Dendritic cell treated with granulocyte-macrophage colony-stimulating factor and Interleukin-4, amounts not matched to agents 40 ng/mL and 50 ng/mL, for 4 days (primary cell): Measurements from ENCODE around the gene CACTIN.

Experiments
- H3K27ac Mint-ChIP-seq: one replicate; pipeline ENCODE4 v1.8.0; 2022; ENCODE audit warnings: mild to moderate bottlenecking, mixed read lengths
- H3K27me3 Mint-ChIP-seq: one replicate; pipeline ENCODE4 v1.8.0; 2022; ENCODE audit warnings: mild to moderate bottlenecking, mixed read lengths
- H3K36me3 Mint-ChIP-seq: one replicate; pipeline ENCODE4 v1.8.0; 2022; ENCODE audit warnings: low read depth, mixed read lengths
- H3K4me1 Mint-ChIP-seq: one replicate; pipeline ENCODE4 v1.8.0; 2022; ENCODE audit warnings: low read depth, mixed read lengths
- H3K4me3 Mint-ChIP-seq: one replicate; pipeline ENCODE4 v1.8.0; 2022; ENCODE audit warnings: mild to moderate bottlenecking, moderate library complexity, mixed read lengths
- H3K9me3 Mint-ChIP-seq: one replicate; pipeline ENCODE4 v1.8.0; 2022; ENCODE audit warnings: mixed read lengths
- intact Hi-C: fragments of 100-400 bp; cut with micrococcal nuclease; formaldehyde crosslinking; loops from one replicate; pipeline ENCODE4 v1.15.0; 2022

CACTIN gene

GRCh38 chr19:3608750-3609322 is 17.8 kb downstream of the CACTIN start:
- H3K36me3 Mint-ChIP-seq = peaks cover 43% of the 10 kb centered on the region
- H3K9me3 Mint-ChIP-seq = peaks cover 7% of the 10 kb centered on the region
- intact Hi-C loops = no loop called here
- H3K4me3 Mint-ChIP-seq = no peak overlapping the region
- no peak overlapping the region for H3K27ac Mint-ChIP-seq
- peaks cover 32% of the 10 kb centered on the region for H3K4me1 Mint-ChIP-seq
- peaks cover 14% of the 10 kb centered on the region for H3K27me3 Mint-ChIP-seq

- intact Hi-C loops = no loop called here
- Mint-ChIP-seq H3K4me3 (peak overlapping the region; percentile 60), H3K9me3 (peaks cover 7% of the 10 kb centered on the region), H3K27me3 (peaks cover 14% of the 10 kb centered on the region), H3K4me1 (peaks cover 32% of the 10 kb centered on the region), H3K27ac (peak overlapping the region; percentile 74), H3K36me3 (peaks cover 36% of the 10 kb centered on the region)
Observed at GRCh38 chr19:3608079-3608641, 18.4 kb downstream of the CACTIN start.

- intact Hi-C loops = no loop called here
- peak overlapping the region; percentile 60 for H3K4me3 Mint-ChIP-seq
- peaks cover 15% of the 10 kb centered on the region for H3K27me3 Mint-ChIP-seq
- H3K4me1 Mint-ChIP-seq = peaks cover 32% of the 10 kb centered on the region
- H3K27ac Mint-ChIP-seq = peak overlapping the region; percentile 74
- peaks cover 29% of the 10 kb centered on the region for H3K36me3 Mint-ChIP-seq
- H3K9me3 Mint-ChIP-seq = peaks cover 7% of the 10 kb centered on the region
Observed at GRCh38 chr19:3607303-3608078, 19.1 kb downstream of the CACTIN start.

- Mint-ChIP-seq H3K4me3 (peak within 1 kb of the TSS; percentile 60), H3K27ac (peak within 1 kb of the TSS; percentile 74), H3K9me3 (peaks cover 7% of the 10 kb centered on the region), H3K4me1 (peaks cover 32% of the 10 kb centered on the region), H3K36me3 (peaks cover 22% of the 10 kb centered on the region), H3K27me3 (peaks cover 16% of the 10 kb centered on the region)
- intact Hi-C loops = no loop called here
Observed at GRCh38 chr19:3606690-3607289, 19.8 kb downstream of the CACTIN start, which contains the start of gene TBXA2R. TSS of gene TBXA2R (minus strand) at chr19:3606875. CDS start at chr19:3600634, 6,241 bp downstream.

DNA sequence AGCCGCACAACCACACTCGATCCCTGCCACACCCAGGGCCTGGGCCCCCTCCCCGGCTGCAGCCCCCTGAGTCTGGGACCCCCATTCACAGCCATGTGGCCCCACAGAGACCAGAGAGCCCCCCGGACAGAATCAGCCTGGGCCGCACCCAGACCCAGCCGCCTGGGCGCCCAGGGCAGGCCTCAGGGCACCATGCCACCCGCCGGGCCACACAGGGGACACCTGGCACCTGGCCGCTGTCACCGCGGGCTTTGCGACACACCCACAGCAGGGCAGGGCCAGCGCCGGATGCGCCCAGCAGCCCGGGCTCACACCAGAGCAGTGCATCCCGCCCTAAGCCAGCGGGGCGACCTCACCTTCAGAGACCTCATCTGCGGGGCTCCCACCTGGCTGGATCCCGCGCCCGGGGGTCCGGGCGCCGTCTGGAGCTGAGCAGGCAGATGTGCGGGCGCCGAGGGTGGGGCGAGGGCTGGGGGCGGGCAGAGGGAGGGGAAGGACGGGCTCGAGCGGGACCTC is 20.4 kb downstream of the CACTIN start:
- Mint-ChIP-seq H3K27me3 (peaks cover 16% of the 10 kb centered on the region), H3K27ac (no peak overlapping the region), H3K4me3 (no peak overlapping the region), H3K4me1 (peaks cover 32% of the 10 kb centered on the region), H3K36me3 (peaks cover 17% of the 10 kb centered on the region), H3K9me3 (peaks cover 7% of the 10 kb centered on the region)
- intact Hi-C loops = no loop called here

GRCh38 chr19:3605770-3606169 is 20.8 kb downstream of the CACTIN start:
- Mint-ChIP-seq H3K9me3 (peaks cover 7% of the 10 kb centered on the region), H3K4me1 (peaks cover 32% of the 10 kb centered on the region), H3K4me3 (no peak overlapping the region), H3K27ac (no peak overlapping the region), H3K27me3 (peaks cover 16% of the 10 kb centered on the region), H3K36me3 (peaks cover 12% of the 10 kb centered on the region)
- intact Hi-C loops = no loop called here

DNA sequence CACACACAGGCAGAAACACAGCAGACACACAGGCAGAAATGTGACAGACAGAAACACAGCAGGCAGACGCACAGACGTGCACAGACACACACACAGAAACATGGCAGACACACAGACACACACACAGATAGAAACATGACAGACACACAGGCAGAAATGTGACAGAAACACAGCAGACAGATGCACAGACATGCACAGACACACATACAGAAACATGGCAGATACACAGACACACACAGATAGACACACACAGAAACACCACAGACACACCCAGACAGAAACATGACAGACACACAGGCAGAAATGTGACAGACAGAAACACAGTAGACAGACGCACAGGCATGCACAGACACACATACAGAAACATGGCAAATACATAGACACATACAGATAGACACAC is 21.2 kb downstream of the CACTIN start:
- Mint-ChIP-seq H3K9me3 (peaks cover 7% of the 10 kb centered on the region), H3K4me3 (no peak overlapping the region), H3K27ac (no peak overlapping the region), H3K4me1 (peaks cover 32% of the 10 kb centered on the region), H3K36me3 (peaks cover 8% of the 10 kb centered on the region), H3K27me3 (peaks cover 16% of the 10 kb centered on the region)
- intact Hi-C loops = no loop called here

DNA sequence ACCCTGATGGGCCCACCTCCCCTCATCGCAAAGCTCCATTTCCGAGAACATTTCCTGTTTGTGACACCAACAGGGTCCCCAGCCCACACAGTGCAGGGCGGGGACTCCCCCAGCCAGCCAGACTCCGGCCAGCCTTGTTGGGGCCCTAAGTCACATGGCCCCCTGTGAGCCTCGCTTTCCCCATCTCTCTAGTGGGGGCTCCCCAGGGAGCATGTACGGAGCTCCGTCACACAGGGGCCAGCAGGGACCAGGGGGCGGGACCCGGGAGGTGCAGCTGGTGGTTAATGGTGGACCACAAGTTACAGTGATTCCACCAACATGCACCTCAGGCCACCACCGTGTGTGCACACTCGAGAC is 21.6 kb downstream of the CACTIN start:
- Mint-ChIP-seq H3K27me3 (peaks cover 16% of the 10 kb centered on the region), H3K27ac (no peak overlapping the region), H3K9me3 (peaks cover 7% of the 10 kb centered on the region), H3K36me3 (peaks cover 4% of the 10 kb centered on the region), H3K4me3 (no peak overlapping the region), H3K4me1 (peaks cover 28% of the 10 kb centered on the region)
- intact Hi-C loops = no loop called here

DNA sequence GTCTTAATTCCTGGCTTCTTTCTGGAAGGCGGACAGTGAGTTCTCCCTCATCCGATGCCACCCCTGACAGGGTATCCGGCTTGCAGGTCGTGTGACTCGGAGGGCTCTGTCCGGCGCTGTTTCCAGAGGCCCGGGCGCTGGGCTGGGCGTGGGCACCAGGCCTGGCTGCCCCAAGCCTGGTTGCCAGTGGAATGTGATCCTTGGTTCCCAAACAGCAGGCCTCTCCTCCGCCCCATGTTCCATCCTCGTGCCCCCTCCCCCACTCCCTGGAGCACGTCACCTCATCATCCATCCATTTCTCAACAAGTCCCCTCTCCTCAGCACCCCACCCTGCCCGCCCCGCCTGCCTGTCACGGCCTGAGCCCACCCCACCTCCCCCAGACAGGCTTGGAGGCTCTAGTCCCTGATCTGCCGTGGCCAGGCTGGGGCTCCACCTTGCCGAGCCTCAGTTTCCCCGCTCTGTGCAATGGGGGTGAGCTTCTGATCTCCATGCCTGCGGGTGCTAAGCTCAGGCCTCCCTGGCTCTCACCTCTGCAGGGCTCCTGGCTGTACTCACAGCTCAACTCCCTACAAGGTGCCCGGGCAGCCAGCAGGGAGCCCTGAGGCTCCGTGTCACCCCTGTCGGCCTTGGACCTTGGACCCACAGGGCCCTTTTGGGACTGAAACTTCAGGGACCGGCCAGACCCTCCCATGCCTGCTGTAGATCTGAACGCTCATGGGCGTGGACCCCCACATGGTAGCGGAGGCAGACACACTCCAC is 22.2 kb downstream of the CACTIN start:
- intact Hi-C loops = no loop called here
- H3K4me1 Mint-ChIP-seq = peaks cover 23% of the 10 kb centered on the region
- no peak overlapping the region for H3K4me3 Mint-ChIP-seq
- H3K27me3 Mint-ChIP-seq = peaks cover 16% of the 10 kb centered on the region
- H3K36me3 Mint-ChIP-seq = no peaks in the 10 kb centered on the region
- peaks cover 7% of the 10 kb centered on the region for H3K9me3 Mint-ChIP-seq
- H3K27ac Mint-ChIP-seq = no peak overlapping the region

GRCh38 chr19:3603121-3603811 is 23.3 kb downstream of the CACTIN start:
- Mint-ChIP-seq H3K4me3 (no peak overlapping the region), H3K27ac (no peak overlapping the region), H3K4me1 (peaks cover 14% of the 10 kb centered on the region), H3K27me3 (peaks cover 12% of the 10 kb centered on the region), H3K9me3 (peaks cover 5% of the 10 kb centered on the region), H3K36me3 (no peaks in the 10 kb centered on the region)
- intact Hi-C loops = no loop called here

DNA sequence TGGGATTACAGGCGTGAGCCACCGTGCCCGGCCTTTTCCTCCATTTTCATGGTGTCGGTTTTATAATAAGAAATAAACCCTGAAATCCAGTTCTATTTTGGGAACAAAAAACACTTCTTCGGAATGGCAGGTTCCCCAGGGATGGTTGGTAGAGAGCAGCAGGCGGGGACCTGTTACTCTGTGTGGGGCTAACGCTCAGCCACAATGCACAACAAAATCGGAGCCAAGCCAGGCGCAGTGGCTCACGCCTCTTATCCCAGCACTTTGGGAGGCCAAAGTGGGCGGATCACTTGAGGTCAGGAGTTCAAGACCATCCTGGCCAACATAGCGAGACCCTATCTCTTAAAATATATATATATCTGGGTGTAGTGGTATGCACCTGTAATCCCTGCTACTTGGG is 25.6 kb downstream of the CACTIN start:
- H3K9me3 Mint-ChIP-seq = no peaks in the 10 kb centered on the region
- intact Hi-C loops = no loop called here
- no peaks in the 10 kb centered on the region for H3K4me1 Mint-ChIP-seq
- H3K36me3 Mint-ChIP-seq = no peaks in the 10 kb centered on the region
- H3K27me3 Mint-ChIP-seq = peaks cover 3% of the 10 kb centered on the region
- H3K27ac Mint-ChIP-seq = no peak overlapping the region
- H3K4me3 Mint-ChIP-seq = no peak overlapping the region

DNA sequence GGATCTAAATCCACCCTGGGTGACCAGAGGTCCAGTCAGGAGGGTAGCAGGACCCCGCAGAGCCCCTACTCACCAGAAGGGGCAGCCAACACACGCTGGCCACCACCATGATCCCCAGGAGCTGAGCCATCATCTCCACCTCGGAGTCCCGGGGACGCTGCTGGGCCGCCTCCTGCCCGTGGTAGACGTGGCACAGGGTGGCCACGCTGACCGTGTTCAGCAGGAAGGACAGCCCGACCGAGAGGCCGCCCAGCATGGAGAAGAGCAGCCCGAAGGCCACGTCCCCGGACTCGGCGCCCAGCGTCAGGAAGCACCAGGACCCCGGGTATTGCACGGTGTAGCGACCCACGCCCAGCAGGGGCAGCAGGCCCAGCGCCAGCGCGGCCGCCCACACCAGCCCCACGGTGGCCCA is 26.8 kb downstream of the CACTIN start:
- no peak overlapping the region for H3K4me3 Mint-ChIP-seq
- H3K36me3 Mint-ChIP-seq = no peaks in the 10 kb centered on the region
- no peak overlapping the region for H3K27ac Mint-ChIP-seq
- no peaks in the 10 kb centered on the region for H3K9me3 Mint-ChIP-seq
- no peaks in the 10 kb centered on the region for H3K4me1 Mint-ChIP-seq
- intact Hi-C loops = no loop called here
- peaks cover 9% of the 10 kb centered on the region for H3K27me3 Mint-ChIP-seq

DNA sequence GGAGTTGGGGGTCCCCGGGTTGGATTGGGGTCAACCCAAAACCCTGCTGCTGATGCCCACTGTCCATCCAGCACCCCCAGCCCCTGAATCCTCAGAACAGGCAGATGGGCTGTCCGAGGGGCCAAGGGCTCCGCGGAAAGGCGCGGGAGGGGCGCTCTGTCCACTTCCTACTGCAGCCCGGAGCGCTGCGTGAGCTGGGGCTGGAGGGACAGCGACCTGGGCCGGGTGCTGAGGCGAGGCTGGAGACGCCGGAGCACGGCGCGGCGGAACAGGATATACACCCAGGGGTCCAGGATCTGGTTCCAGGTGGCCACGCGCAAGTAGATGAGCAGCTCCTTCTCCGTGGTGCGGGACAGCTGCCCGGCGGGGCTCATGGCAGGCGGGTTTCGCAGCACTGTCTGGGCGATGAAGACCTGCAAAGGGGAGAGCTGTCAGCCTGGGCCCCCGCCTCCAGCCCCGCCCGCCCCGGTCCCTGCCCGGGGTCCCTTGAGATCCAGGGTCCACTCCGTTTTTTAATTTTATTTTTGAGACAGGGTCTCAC is 31.0 kb downstream of the CACTIN start:
- H3K4me1 Mint-ChIP-seq = no peaks in the 10 kb centered on the region
- peaks cover 45% of the 10 kb centered on the region for H3K27me3 Mint-ChIP-seq
- no peak overlapping the region for H3K27ac Mint-ChIP-seq
- H3K4me3 Mint-ChIP-seq = no peak overlapping the region
- H3K9me3 Mint-ChIP-seq = no peaks in the 10 kb centered on the region
- no peaks in the 10 kb centered on the region for H3K36me3 Mint-ChIP-seq
- intact Hi-C loops = no loop called here
